Endodermal cell (in vitro differentiated cells): ENCODE measurements around the gene ODAPH. TPM values are rescaled to one million over a fixed set of nuclear protein-coding genes. Genes with fewer than 3 reads are reported as not detected.
A peak's percentile ranks its signal among the peaks of the same experiment; 100 is the strongest.

Experiments
- DNase-seq: peaks from one replicate; pipeline ENCODE4 v3.0.0-alpha.2; 2017
- H3K27ac ChIP-seq: 2 replicates; pipeline ENCODE4 v1.5.1; 2013; ENCODE audit warnings: mild to moderate bottlenecking, low read depth, low read length, moderate library complexity
- H3K27me3 ChIP-seq: 2 replicates; pipeline ENCODE4 v1.6.1; 2013; ENCODE audit warnings: mild to moderate bottlenecking, low read length, moderate library complexity; ENCODE audit not compliant: insufficient read depth, control insufficient read depth, poor library complexity, severe bottlenecking
- H3K36me3 ChIP-seq: 2 replicates; pipeline ENCODE4 v1.7.0; 2013; ENCODE audit warnings: mild to moderate bottlenecking, low read length, moderate library complexity; ENCODE audit not compliant: control insufficient read depth, insufficient read depth
- H3K4me1 ChIP-seq: one replicate; pipeline ENCODE4 v1.7.0; 2013; ENCODE audit warnings: low read length; ENCODE audit not compliant: control insufficient read depth, insufficient read depth
- H3K4me3 ChIP-seq: 2 replicates; pipeline ENCODE4 v1.5.1; 2013; ENCODE audit warnings: mild to moderate bottlenecking, low read length, moderate library complexity
- H3K9ac ChIP-seq: 2 replicates; pipeline ENCODE4 v1.6.1; 2013; ENCODE audit warnings: mild to moderate bottlenecking, low read length, moderate library complexity; ENCODE audit not compliant: poor library complexity, severe bottlenecking; ENCODE audit errors: extremely low read depth
- H3K9me3 ChIP-seq: 2 replicates; pipeline ENCODE4 v1.6.1; 2013; ENCODE audit warnings: mild to moderate bottlenecking, low read length, moderate library complexity; ENCODE audit not compliant: control insufficient read depth
- H3K27ac Mint-ChIP-seq: 2 replicates; pipeline ENCODE4 v1.8.0; 2020; ENCODE audit warnings: mixed read lengths
- H3K27me3 Mint-ChIP-seq: 2 replicates; pipeline ENCODE4 v1.8.0; 2021; ENCODE audit warnings: mild to moderate bottlenecking, mixed read lengths; ENCODE audit not compliant: insufficient read depth
- H3K36me3 Mint-ChIP-seq: 2 replicates; pipeline ENCODE4 v1.8.0; 2020; ENCODE audit warnings: low read depth, mixed read lengths
- H3K4me1 Mint-ChIP-seq: 2 replicates; pipeline ENCODE4 v1.8.0; 2020; ENCODE audit warnings: mixed read lengths
- H3K4me3 Mint-ChIP-seq: 2 replicates; pipeline ENCODE4 v1.8.0; 2020; ENCODE audit warnings: mild to moderate bottlenecking, moderate library complexity, mixed read lengths
- H3K9me3 Mint-ChIP-seq: 2 replicates; pipeline ENCODE4 v1.8.0; 2020; ENCODE audit warnings: mild to moderate bottlenecking, mixed read lengths
- WGBS, 2 experiments: methylation state at CpG; one replicate each; pipeline versions ENCODE4 v1.1.5 to v1.1.7; 2013; ENCODE audit warnings: missing lambda C conversion rate in 2 of 2, mixed read lengths in 1 of 2; ENCODE audit not compliant: insufficient coverage in 1 of 2, insufficient read length in 1 of 2; 5-methylcytosine and 5-hydroxymethylcytosine counted together
- total RNA-seq, 2 donors: library from RNA; stranded (reverse); fragmentation: NEBNext Ultra II Directional in 1 of 2; extraction: Animal tissue kit (Norgen Biotek cat#: 25700) in 1 of 2; gene quantifications; 2 replicates in 1 of 2; 3 replicates in 1 of 2; pipeline ENCODE4 v1.2.1, GENCODE V29; 2021
- TF ChIP-seq, protein P1 (sequence below): fragments of 200-600 bp; sonication (generic); conservative IDR thresholded peaks from 2 replicates; pipeline ENCODE4 v1.5.0; 2021; ENCODE audit warnings: antibody characterized with exemption, mild to moderate bottlenecking

Gene ODAPH
- total RNA-seq, 2 donors from 2014 or later = not detected

DNA sequence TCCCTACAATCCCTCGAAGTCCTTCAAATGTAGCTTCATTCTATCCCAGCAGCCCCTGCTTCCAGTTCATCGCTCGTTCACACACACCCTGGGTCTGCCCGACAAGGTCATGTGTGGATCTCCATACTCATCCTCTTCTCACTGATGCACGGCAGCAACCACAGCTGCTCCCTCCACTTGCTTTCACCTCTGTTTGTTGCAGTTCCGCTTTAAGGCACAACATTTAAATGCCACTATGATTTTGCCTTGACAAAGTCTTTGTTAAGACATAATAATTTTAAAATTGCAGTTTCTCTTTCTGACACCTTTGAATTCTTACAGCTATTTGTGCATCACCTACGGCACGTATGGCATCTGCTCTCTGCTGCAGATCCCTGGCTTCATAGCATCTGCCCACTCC lies 1.8 kb downstream of the ODAPH start:
- H3K9me3 ChIP-seq = no peaks in the 10 kb centered on the region
- Mint-ChIP-seq H3K4me1 (peaks cover 4% of the 10 kb centered on the region), H3K27me3 (no peaks in the 10 kb centered on the region), H3K9me3 (no peaks in the 10 kb centered on the region), H3K4me3 (no peak overlapping the region), H3K36me3 (no peaks in the 10 kb centered on the region), H3K27ac (no peak overlapping the region)
- H3K4me1 ChIP-seq = no peaks in the 10 kb centered on the region
- H3K27me3 ChIP-seq = no peaks in the 10 kb centered on the region
- H3K4me3 ChIP-seq = no peak overlapping the region
- DNase-seq = no peak
- H3K9ac ChIP-seq = no peak overlapping the region
- H3K27ac ChIP-seq = no peak overlapping the region
- WGBS, 2 experiments = 82 to 84% methylated on average over 7 to 8 of the region's 8 CpGs
- TF ChIP-seq, protein P1, sequence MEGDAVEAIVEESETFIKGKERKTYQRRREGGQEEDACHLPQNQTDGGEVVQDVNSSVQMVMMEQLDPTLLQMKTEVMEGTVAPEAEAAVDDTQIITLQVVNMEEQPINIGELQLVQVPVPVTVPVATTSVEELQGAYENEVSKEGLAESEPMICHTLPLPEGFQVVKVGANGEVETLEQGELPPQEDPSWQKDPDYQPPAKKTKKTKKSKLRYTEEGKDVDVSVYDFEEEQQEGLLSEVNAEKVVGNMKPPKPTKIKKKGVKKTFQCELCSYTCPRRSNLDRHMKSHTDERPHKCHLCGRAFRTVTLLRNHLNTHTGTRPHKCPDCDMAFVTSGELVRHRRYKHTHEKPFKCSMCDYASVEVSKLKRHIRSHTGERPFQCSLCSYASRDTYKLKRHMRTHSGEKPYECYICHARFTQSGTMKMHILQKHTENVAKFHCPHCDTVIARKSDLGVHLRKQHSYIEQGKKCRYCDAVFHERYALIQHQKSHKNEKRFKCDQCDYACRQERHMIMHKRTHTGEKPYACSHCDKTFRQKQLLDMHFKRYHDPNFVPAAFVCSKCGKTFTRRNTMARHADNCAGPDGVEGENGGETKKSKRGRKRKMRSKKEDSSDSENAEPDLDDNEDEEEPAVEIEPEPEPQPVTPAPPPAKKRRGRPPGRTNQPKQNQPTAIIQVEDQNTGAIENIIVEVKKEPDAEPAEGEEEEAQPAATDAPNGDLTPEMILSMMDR = no peak
- H3K36me3 ChIP-seq = no peaks in the 10 kb centered on the region

DNA sequence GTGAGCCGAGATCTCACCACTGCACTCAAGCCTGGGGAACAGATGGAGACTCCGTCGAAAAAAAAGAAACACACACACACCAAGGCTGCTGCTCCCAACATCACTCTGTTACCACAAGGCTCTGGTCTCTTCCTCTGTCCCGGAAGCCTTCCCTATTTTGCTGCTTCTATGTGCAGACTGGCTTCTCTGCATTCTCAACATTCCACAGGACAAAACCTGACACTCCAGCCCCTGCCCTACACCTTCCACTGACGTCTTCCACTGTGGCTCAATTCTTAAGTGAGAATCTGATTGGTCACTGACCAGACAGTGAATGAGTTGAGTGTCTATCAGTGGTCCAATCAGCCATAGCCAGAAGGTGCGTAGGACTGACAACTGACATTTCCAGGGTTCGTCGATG lies 5.9 kb downstream of the ODAPH start:
- Mint-ChIP-seq H3K9me3 (peaks cover 3% of the 10 kb centered on the region), H3K27me3 (no peaks in the 10 kb centered on the region), H3K4me1 (peaks cover 4% of the 10 kb centered on the region), H3K27ac (no peak overlapping the region), H3K4me3 (no peak overlapping the region), H3K36me3 (no peaks in the 10 kb centered on the region)
- Histone ChIP-seq H3K4me3 (no peak overlapping the region), H3K9ac (no peak overlapping the region), H3K27me3 (no peaks in the 10 kb centered on the region), H3K36me3 (no peaks in the 10 kb centered on the region), H3K27ac (no peak overlapping the region), H3K4me1 (no peaks in the 10 kb centered on the region), H3K9me3 (peaks cover under 1% of the 10 kb centered on the region)
- WGBS, 2 experiments = 76 to 86% methylated on average over 6 to 8 of the region's 8 CpGs
- peak; percentile 71 for DNase-seq
- TF ChIP-seq, protein P1 = no peak

DNA sequence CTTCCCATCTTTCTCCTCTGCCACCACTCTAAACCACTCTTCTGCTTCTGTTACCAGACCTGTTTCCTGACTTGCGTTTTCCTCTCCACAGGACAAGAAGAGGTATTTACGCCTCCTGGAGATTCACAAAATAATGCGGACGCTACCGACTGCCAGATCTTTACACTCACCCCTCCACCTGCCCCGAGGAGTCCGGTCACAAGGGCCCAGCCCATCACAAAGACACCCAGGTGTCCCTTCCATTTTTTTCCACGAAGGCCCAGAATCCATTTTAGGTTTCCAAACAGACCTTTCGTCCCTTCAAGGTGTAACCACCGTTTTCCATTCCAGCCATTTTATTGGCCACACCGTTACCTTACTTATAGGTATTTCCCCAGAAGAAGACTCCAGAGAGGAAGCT lies 8.2 kb downstream of the ODAPH start:
- H3K4me1 Mint-ChIP-seq = peaks cover 4% of the 10 kb centered on the region
- Histone ChIP-seq H3K36me3 (no peaks in the 10 kb centered on the region), H3K4me3 (no peak overlapping the region), H3K4me1 (no peaks in the 10 kb centered on the region), H3K27me3 (no peaks in the 10 kb centered on the region), H3K9ac (no peak overlapping the region), H3K9me3 (peaks cover 13% of the 10 kb centered on the region), H3K27ac (no peak overlapping the region)
- H3K4me3 Mint-ChIP-seq = no peak overlapping the region
- TF ChIP-seq, protein P1 = no peak
- no peaks in the 10 kb centered on the region for H3K27me3 Mint-ChIP-seq
- H3K36me3 Mint-ChIP-seq = no peaks in the 10 kb centered on the region
- DNase-seq = no peak
- H3K27ac Mint-ChIP-seq = no peak overlapping the region
- peaks cover 16% of the 10 kb centered on the region for H3K9me3 Mint-ChIP-seq
- 88 to 94% methylated on average over 7 to 11 of the region's 11 CpGs for WGBS, 2 experiments
